Mucosa of stomach (tissue), 1 donor: Measurements from ENCODE around the gene SMPDL3A.

ENCODE experiments used
- H3K27me3 ChIP-seq: one replicate; pipeline ENCODE4 v1.7.0; 2013; ENCODE audit warnings: mild to moderate bottlenecking, low read length; ENCODE audit not compliant: control insufficient read depth, insufficient read depth
- H3K36me3 ChIP-seq: one replicate; pipeline ENCODE4 v1.7.0; 2013; ENCODE audit warnings: low read length; ENCODE audit not compliant: control insufficient read depth, insufficient read depth
- H3K4me1 ChIP-seq: one replicate; pipeline ENCODE4 v1.7.0; 2013; ENCODE audit warnings: mild to moderate bottlenecking, low read length; ENCODE audit not compliant: control insufficient read depth, insufficient read depth
- H3K4me3 ChIP-seq: one replicate; pipeline ENCODE4 v1.7.0; 2013; ENCODE audit warnings: low read length
- H3K9ac ChIP-seq: one replicate; pipeline ENCODE4 v1.7.0; 2013; ENCODE audit warnings: mild to moderate bottlenecking, low read length, moderate library complexity
- H3K9me3 ChIP-seq: one replicate; pipeline ENCODE4 v1.7.0; 2013; ENCODE audit warnings: mild to moderate bottlenecking, low read length, moderate library complexity; ENCODE audit not compliant: control insufficient read depth
- donor health status: Pancreatic carcinoma.

The SMPDL3A gene

GRCh38 chr6:122778985-122779661 is 9.9 kb upstream of the SMPDL3A start:
- no peak overlapping the region for H3K9ac ChIP-seq

GRCh38 chr6:122779667-122780066 is 9.4 kb upstream of the SMPDL3A start, which contains the start of gene FABP7:
TSS of gene FABP7 (plus strand) at chr6:122779716. CDS start at chr6:122779795, 79 bp downstream.
- H3K27me3 ChIP-seq = no peaks in the 10 kb centered on the region
- H3K9me3 ChIP-seq = no peaks in the 10 kb centered on the region
- H3K9ac ChIP-seq = no peak within 1 kb of the TSS
- H3K4me3 ChIP-seq = no peak within 1 kb of the TSS
- H3K36me3 ChIP-seq = no peaks in the 10 kb centered on the region
- no peaks in the 10 kb centered on the region for H3K4me1 ChIP-seq

More at GRCh38 chr6:122778985-122779661, 9.9 kb upstream of the SMPDL3A start:
- Histone ChIP-seq H3K36me3 (no peaks in the 10 kb centered on the region), H3K4me1 (no peaks in the 10 kb centered on the region), H3K4me3 (no peak overlapping the region), H3K9me3 (no peaks in the 10 kb centered on the region), H3K27me3 (no peaks in the 10 kb centered on the region)

DNA sequence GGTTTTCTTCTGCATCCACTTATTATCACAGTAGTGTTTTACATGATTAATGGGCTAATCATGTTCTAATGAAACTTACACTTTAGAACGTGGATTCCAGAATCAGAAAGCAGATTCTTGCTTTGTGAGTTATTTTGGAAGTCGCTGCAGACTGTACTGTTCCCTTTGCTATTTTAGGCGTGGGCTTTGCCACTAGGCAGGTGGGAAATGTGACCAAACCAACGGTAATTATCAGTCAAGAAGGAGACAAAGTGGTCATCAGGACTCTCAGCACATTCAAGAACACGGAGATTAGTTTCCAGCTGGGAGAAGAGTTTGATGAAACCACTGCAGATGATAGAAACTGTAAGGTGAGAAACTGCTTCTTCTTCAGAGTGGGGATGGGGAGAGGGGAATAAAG is 8.9 kb upstream of the SMPDL3A start:
- no peaks in the 10 kb centered on the region for H3K9me3 ChIP-seq
- H3K4me3 ChIP-seq = no peak overlapping the region
- H3K27me3 ChIP-seq = no peaks in the 10 kb centered on the region
- no peak overlapping the region for H3K9ac ChIP-seq
- H3K36me3 ChIP-seq = no peaks in the 10 kb centered on the region
- no peaks in the 10 kb centered on the region for H3K4me1 ChIP-seq

DNA sequence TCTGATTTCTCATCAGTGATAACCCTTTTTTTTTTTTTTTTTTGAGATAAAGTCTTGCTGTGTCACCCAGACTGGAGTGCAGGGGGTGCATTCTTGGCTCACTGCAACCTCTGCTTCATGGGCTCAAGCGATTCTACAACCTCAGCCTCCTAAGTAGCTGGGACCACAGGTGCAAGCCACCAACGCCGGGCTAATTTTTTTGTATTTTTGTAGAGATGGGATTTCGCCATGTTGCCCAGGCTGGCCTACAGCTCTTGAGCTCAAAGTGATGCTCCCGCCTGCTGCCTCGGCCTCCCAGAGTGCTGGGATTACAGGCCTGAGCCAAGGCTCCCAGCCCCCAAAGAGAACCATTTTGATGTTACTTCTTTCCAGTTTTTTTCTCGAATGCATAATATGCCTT is 7.3 kb upstream of the SMPDL3A start:
- Histone ChIP-seq H3K27me3 (no peaks in the 10 kb centered on the region), H3K9me3 (no peaks in the 10 kb centered on the region), H3K4me3 (no peak overlapping the region), H3K36me3 (no peaks in the 10 kb centered on the region), H3K4me1 (no peaks in the 10 kb centered on the region), H3K9ac (no peak overlapping the region)

GRCh38 chr6:122783401-122783800 is 5.7 kb upstream of the SMPDL3A start:
- Histone ChIP-seq H3K9ac (no peak overlapping the region), H3K4me3 (no peak overlapping the region), H3K27me3 (no peaks in the 10 kb centered on the region), H3K9me3 (no peaks in the 10 kb centered on the region), H3K36me3 (no peaks in the 10 kb centered on the region), H3K4me1 (peaks cover 5% of the 10 kb centered on the region)

DNA sequence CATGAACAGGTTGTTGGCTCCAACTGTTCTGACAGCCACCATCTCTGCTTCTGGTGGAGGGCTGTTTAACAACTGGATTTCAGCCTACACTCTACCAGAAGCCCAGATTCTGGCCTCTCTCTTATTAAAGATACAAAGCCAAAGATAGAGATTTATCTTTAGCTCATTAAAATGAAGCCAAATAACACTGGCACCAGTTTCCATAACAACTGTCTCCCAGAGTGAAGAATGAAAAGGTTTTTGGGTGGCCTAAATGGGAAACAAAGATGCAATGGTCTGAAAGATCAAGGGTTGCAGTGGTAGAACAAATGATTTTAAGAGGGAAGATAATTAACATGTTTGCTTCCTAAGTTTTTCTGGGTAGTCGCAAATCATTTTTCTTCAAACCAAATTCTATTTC is 3.2 kb upstream of the SMPDL3A start:
- H3K4me1 ChIP-seq = peaks cover 19% of the 10 kb centered on the region
- H3K9me3 ChIP-seq = no peaks in the 10 kb centered on the region
- H3K4me3 ChIP-seq = no peak overlapping the region
- H3K9ac ChIP-seq = no peak overlapping the region
- H3K27me3 ChIP-seq = no peaks in the 10 kb centered on the region
- H3K36me3 ChIP-seq = no peaks in the 10 kb centered on the region

DNA sequence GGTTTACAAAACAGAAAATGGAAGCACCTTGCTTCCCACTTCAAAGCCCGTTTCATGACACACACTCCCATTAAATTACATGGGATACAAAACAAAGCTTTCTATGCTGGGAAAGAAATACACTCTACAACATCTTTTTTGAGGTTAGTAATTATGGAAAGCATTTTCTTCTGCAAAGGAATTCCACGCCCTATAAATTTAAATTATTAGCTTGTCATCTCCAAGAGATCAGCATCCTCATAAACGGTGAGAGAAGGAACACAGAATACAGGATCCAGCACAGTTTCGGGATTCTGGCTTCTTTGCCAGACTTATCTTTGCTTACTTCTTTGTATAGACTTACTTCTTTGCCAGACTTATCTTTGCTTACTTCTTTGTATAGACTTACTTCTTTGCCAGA is 1.3 kb upstream of the SMPDL3A start:
- no peaks in the 10 kb centered on the region for H3K27me3 ChIP-seq
- no peak overlapping the region for H3K9ac ChIP-seq
- H3K4me3 ChIP-seq = no peak overlapping the region
- H3K36me3 ChIP-seq = no peaks in the 10 kb centered on the region
- H3K4me1 ChIP-seq = peaks cover 33% of the 10 kb centered on the region
- H3K9me3 ChIP-seq = no peaks in the 10 kb centered on the region

DNA sequence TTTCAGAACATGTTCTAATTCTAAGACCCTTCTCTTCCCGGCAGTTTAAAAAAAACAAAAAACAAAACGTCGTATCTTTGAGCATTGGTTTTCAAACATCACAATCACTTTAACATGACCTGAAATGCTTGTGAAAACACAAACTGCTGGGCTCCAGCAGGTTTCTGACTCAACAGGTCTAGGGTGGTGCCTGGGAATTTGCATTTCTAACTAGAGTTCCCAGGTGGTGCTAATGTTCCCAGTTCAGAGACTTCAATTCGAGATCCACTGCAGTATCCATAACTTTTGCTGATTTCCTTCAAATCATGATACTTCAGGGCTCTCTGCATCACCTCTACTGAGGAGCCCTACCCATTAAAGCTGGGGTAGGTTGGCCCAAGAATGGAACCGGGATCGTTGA is 850 bp upstream of the SMPDL3A start:
- Histone ChIP-seq H3K4me1 (peaks cover 36% of the 10 kb centered on the region), H3K27me3 (no peaks in the 10 kb centered on the region), H3K36me3 (no peaks in the 10 kb centered on the region), H3K9me3 (no peaks in the 10 kb centered on the region), H3K4me3 (no peak overlapping the region), H3K9ac (peak overlapping the region; percentile 90)

- Histone ChIP-seq H3K27me3 (no peaks in the 10 kb centered on the region), H3K36me3 (no peaks in the 10 kb centered on the region), H3K4me1 (peaks cover 36% of the 10 kb centered on the region), H3K9me3 (no peaks in the 10 kb centered on the region), H3K9ac (peak overlapping the region; percentile 90), H3K4me3 (peak overlapping the region; percentile 98)
Observed at GRCh38 chr6:122788663-122789181, 336 bp upstream of the SMPDL3A start.

GRCh38 chr6:122790028-122790422 is 967 bp downstream of the SMPDL3A start:
- peaks cover 46% of the 10 kb centered on the region for H3K4me1 ChIP-seq

DNA sequence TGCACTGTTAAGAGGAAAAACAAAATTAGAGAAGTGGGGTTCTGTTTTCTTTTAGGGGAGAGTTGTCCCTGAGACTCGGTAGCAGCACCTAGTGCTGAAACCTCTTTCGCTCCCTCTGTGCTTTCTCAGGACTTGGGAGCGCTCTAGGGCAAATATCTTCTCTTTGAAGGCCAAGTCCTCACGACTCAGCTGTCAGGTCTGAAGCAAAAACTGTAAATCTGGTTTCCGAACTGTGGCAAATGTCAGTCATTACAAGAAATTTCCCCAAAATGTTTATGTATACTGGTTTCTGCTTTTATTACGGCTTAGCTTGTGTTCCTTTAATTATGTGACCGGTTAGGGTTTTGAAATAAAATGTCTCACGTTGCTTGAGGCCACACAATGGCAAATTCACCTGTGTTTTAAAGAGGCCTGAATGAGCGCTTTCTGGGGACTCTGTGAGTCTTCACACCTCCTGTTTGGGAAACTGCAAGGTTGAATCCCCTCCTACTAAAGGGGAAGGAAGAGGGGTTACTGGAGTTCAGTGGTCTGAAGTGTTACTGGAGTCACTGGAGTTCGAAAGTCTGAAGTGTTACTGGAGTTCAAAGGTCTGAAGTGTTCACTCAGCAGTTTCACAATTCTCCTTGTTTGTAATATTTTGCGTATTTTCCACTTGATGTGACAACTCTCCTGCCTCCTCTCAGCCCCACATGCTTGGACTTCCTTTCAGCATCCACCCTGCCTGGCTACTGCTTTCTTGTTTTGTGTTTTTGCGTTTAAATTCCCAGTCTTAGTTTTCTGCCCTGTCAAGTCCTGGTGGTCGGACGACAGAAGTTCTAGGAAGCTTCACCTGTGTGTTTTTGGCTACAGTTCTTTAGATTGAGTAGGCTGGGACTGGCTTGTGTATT is 1.6 kb downstream of the SMPDL3A start:
- Histone ChIP-seq H3K27me3 (no peaks in the 10 kb centered on the region), H3K9ac (peak overlapping the region; percentile 90), H3K4me1 (peaks cover 49% of the 10 kb centered on the region), H3K36me3 (no peaks in the 10 kb centered on the region), H3K4me3 (peak overlapping the region; percentile 98), H3K9me3 (no peaks in the 10 kb centered on the region)

More at GRCh38 chr6:122790028-122790422, 967 bp downstream of the SMPDL3A start:
- peak overlapping the region; percentile 90 for H3K9ac ChIP-seq
- peak overlapping the region; percentile 98 for H3K4me3 ChIP-seq
- no peaks in the 10 kb centered on the region for H3K27me3 ChIP-seq
- H3K36me3 ChIP-seq = no peaks in the 10 kb centered on the region
- no peaks in the 10 kb centered on the region for H3K9me3 ChIP-seq

DNA sequence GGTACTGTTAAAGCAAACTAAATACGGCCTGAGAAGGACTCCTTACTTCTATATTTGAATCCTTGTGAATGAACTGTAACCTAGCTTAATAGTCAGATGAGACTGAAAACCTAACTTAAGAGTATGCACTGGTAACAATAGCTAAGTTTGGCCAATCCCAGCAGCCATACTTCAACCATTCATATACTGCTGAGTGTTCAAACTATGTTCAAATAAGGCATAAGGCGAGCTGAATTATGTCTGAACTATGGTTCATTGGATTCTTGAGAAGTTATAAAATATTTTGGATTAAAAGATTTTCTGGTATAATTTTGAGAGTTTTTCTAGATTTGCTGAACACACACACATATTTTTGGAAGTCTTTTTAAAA is 2.2 kb downstream of the SMPDL3A start:
- H3K9ac ChIP-seq = peak overlapping the region; percentile 90
- H3K36me3 ChIP-seq = no peaks in the 10 kb centered on the region
- peaks cover 49% of the 10 kb centered on the region for H3K4me1 ChIP-seq
- H3K4me3 ChIP-seq = peak overlapping the region; percentile 98
- no peaks in the 10 kb centered on the region for H3K9me3 ChIP-seq
- H3K27me3 ChIP-seq = no peaks in the 10 kb centered on the region
